ENCODE data around the gene SLC39A12.

SLC39A12 gene

DNA sequence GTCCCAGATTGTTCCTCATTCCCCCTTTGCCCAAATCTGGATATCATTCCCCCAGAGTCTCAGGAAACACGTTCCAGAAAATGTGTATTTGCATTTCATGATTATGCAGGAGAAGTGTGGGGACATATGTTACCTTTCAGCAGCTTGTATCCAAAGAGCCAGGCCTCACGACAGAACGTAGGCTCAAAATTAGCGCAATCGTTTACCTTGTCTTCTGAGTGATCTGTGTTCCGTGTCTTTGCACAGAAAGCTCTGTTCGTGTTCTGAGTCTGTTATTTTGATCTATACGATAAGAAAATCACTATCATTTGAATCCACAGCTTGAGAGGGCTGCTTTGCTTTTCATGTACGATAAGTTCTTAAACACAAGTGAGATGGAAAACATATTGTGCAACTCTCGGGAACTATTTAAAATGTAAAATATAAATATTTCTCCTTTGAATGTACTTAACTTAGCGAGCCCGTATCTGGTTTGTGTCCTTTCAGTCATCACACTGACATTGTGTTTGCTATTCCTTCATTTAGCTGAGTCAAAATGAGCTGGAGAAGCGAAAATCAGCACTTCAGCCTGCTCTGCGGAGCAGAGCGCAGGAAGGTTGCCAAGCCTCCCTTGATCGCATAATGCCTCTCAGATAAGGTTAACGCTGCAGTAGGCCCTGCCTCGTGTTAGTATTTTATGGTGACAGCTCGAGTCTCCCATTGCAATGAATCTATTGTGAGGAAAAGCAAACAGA lies 108.3 kb downstream of the SLC39A12 start:
- DNase-seq (ENCODE audit: low spot score): no peak

GRCh38 chr10:18066947-18067346 lies 115.2 kb downstream of the SLC39A12 start:
- no peak for DNase-seq (ENCODE audit: low spot score)

GRCh38 chr10:18068401-18068800 lies 116.7 kb downstream of the SLC39A12 start:
- DNase-seq (ENCODE audit: low spot score): no peak

DNA sequence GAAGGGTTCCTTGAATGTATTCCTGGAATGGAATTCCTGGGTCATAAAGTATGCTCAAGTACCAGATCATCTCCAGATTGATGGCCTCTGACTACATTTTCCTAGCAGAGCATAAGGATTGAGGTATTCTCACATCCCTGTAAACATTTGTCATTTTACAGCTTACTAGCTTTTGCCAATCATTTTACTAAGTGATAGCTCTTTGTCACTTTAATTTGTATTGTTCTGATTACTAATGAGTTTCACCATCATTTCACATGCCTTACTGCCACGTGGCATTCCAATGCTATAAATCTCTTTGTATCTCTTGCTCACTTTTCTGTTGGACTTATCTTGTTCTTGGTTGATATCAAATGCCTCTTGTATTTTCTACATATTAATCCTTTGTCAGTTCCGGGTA lies 119.9 kb downstream of the SLC39A12 start:
- DNase-seq (ENCODE audit: low spot score): no peak

GRCh38 chr10:18073314-18073713 lies 121.6 kb downstream of the SLC39A12 start:
- no peak for DNase-seq (ENCODE audit: low spot score)

- no peak for DNase-seq (ENCODE audit: low spot score)
Observed at GRCh38 chr10:18075881-18076280, 124.2 kb downstream of the SLC39A12 start.

- DNase-seq (ENCODE audit: low spot score): no peak
Observed at GRCh38 chr10:18079665-18080295, 128.1 kb downstream of the SLC39A12 start.

- no peak for DNase-seq (ENCODE audit: low spot score)
Observed at GRCh38 chr10:18082381-18082780, 130.7 kb downstream of the SLC39A12 start.

- DNase-seq (ENCODE audit: low spot score): no peak
Observed at GRCh38 chr10:18085855-18086254, 134.1 kb downstream of the SLC39A12 start.

DNA sequence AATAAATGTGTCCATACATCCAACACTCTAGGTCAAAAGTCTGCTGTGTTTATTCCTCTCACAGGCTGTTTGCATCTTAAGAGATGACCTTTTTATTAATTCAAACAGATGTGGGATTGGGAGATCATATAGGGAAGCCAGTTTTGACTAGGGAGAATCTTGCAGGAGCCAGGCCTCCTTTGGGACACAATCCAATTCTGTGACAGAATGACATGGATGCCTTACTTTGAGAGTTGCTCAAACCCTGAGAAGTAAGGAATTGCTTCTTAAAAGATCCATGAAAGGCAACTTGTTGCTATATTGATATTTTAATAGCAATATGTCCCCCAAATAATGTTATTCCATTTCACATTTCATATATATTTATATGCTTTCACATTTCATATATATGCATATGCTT lies 135.0 kb downstream of the SLC39A12 start:
- no peak for DNase-seq (ENCODE audit: low spot score)

DNA sequence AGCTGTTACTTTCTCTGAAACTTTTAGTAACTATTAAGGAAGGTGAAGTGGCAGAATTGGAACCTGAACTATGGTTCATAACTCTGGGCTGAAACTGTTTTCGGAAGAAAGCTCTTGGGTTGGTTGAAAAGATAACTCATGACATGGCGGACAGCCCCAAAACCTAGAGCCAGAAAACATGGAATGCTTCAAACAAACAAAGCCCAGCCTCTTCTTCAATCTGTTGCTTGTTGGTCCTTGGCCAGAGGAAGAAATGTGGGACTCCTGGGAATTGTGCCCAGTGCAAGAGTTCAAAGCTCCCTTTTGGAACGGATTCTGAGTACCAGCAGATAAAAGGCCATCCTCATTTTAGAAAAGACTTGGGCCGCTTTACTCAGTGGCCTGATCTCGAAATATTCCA lies 135.6 kb downstream of the SLC39A12 start:
- no peak for DNase-seq (ENCODE audit: low spot score)
